H9 (cell line): Measurements from ENCODE around the gene PEX10. TPM values are rescaled to one million over a fixed set of nuclear protein-coding genes. Genes with fewer than 3 reads are reported as not detected.

Source experiments
- DNase-seq: peaks from one replicate; pipeline ENCODE4 v3.0.0-alpha.2; 2017
- H2AFZ ChIP-seq: one replicate; pipeline ENCODE4 v1.6.1; 2013; ENCODE audit warnings: mild to moderate bottlenecking, low read length, control low read depth, moderate library complexity
- H2AK5ac ChIP-seq: 2 replicates; pipeline ENCODE4 v1.6.1; 2013; ENCODE audit warnings: low read length, control low read depth, mixed read lengths; ENCODE audit not compliant: insufficient read length
- H2BK120ac ChIP-seq: one replicate; pipeline ENCODE4 v1.6.1; 2013; ENCODE audit warnings: low read depth, mild to moderate bottlenecking, low read length, control low read depth, inconsistent platforms; ENCODE audit not compliant: poor library complexity, severe bottlenecking
- H2BK12ac ChIP-seq: 2 replicates; pipeline ENCODE4 v1.6.1; 2013; ENCODE audit warnings: low read length, control low read depth, mixed read lengths, low read depth; ENCODE audit not compliant: insufficient read length
- H2BK15ac ChIP-seq: 2 replicates; pipeline ENCODE4 v1.6.1; 2013; ENCODE audit warnings: low read depth, low read length, control low read depth
- H2BK20ac ChIP-seq: one replicate; pipeline ENCODE4 v1.6.1; 2013; ENCODE audit warnings: low read depth, mild to moderate bottlenecking, low read length, control low read depth, inconsistent platforms; ENCODE audit not compliant: poor library complexity, severe bottlenecking
- H2BK5ac ChIP-seq: 2 replicates; pipeline ENCODE4 v1.6.1; 2013; ENCODE audit warnings: low read length, control low read depth, mixed read lengths; ENCODE audit not compliant: insufficient read length
- H3K14ac ChIP-seq: 2 replicates; pipeline ENCODE4 v1.6.1; 2013; ENCODE audit warnings: low read length, control low read depth; ENCODE audit not compliant: insufficient read depth
- H3K18ac ChIP-seq: 2 replicates; pipeline ENCODE4 v1.6.1; 2013; ENCODE audit warnings: low read depth, mild to moderate bottlenecking, mixed read lengths, low read length, control low read depth; ENCODE audit not compliant: insufficient read length
- H3K23ac ChIP-seq: 2 replicates; pipeline ENCODE4 v1.6.1; 2013; ENCODE audit warnings: low read length, control low read depth, mixed read lengths, low read depth; ENCODE audit not compliant: insufficient read length
- H3K23me2 ChIP-seq: 2 replicates; pipeline ENCODE4 v1.6.1; 2013; ENCODE audit warnings: low read depth, mild to moderate bottlenecking, mixed read lengths, low read length, control low read depth; ENCODE audit not compliant: insufficient read length, poor library complexity, severe bottlenecking
- H3K27ac ChIP-seq: 2 replicates; pipeline ENCODE4 v1.5.1; 2013; ENCODE audit warnings: low read length, control low read depth, mixed read lengths, low read depth; ENCODE audit not compliant: insufficient read length
- H3K27me3 ChIP-seq: 2 replicates; pipeline ENCODE4 v1.6.1; 2013; ENCODE audit warnings: low read length, control low read depth, inconsistent platforms; ENCODE audit not compliant: insufficient read depth
- H3K4ac ChIP-seq: 2 replicates; pipeline ENCODE4 v1.6.1; 2013; ENCODE audit warnings: low read depth, mild to moderate bottlenecking, control low read depth, inconsistent platforms, low read length, moderate library complexity
- H3K4me1 ChIP-seq: 2 replicates; pipeline ENCODE4 v1.6.1; 2013; ENCODE audit warnings: low read length, control low read depth, inconsistent platforms; ENCODE audit not compliant: insufficient read depth
- H3K4me2 ChIP-seq: 2 replicates; pipeline ENCODE4 v1.6.1; 2013; ENCODE audit warnings: low read length, control low read depth, mixed read lengths; ENCODE audit not compliant: insufficient read length, insufficient read depth
- H3K56ac ChIP-seq: 2 replicates; pipeline ENCODE4 v1.6.1; 2013; ENCODE audit warnings: low read depth, mild to moderate bottlenecking, mixed read lengths, low read length, control low read depth; ENCODE audit not compliant: insufficient read length
- H3K79me1 ChIP-seq: 2 replicates; pipeline ENCODE4 v1.6.1; 2013; ENCODE audit warnings: low read depth, mild to moderate bottlenecking, moderate library complexity, low read length, control low read depth, inconsistent platforms; ENCODE audit not compliant: insufficient read depth, poor library complexity, severe bottlenecking
- H3K79me2 ChIP-seq: 2 replicates; pipeline ENCODE4 v1.6.1; 2013; ENCODE audit warnings: low read length, control low read depth, inconsistent platforms; ENCODE audit not compliant: insufficient read depth
- H3K9ac ChIP-seq: 2 replicates; pipeline ENCODE4 v1.6.1; 2013; ENCODE audit warnings: low read length, control low read depth, mixed read lengths; ENCODE audit not compliant: insufficient read length; ENCODE audit errors: extremely low read depth
- H3K9me3 ChIP-seq: one replicate; pipeline ENCODE4 v1.6.1; 2013; ENCODE audit warnings: low read depth, low read length, inconsistent platforms; ENCODE audit not compliant: control insufficient read depth
- H3T11ph ChIP-seq: one replicate; pipeline ENCODE4 v1.6.1; 2013; ENCODE audit warnings: mild to moderate bottlenecking, low read length, control low read depth, inconsistent platforms
- H4K20me1 ChIP-seq: one replicate; pipeline ENCODE4 v1.6.1; 2013; ENCODE audit not compliant: control insufficient read depth, insufficient read length, insufficient read depth
- H4K5ac ChIP-seq: 2 replicates; pipeline ENCODE4 v1.6.1; 2013; ENCODE audit warnings: low read depth, mild to moderate bottlenecking, mixed read lengths, low read length, control low read depth; ENCODE audit not compliant: insufficient read length
- H4K8ac ChIP-seq: replicated peaks from 2 replicates; pipeline ENCODE4 v1.6.1; 2013; ENCODE audit warnings: low read length, control low read depth, mixed read lengths, low read depth; ENCODE audit not compliant: insufficient read length
- H4K91ac ChIP-seq: 2 replicates; pipeline ENCODE4 v1.6.1; 2013; ENCODE audit warnings: low read depth, mild to moderate bottlenecking, moderate library complexity, mixed read lengths, low read length, control low read depth; ENCODE audit not compliant: insufficient read length
- H3K27ac Mint-ChIP-seq, 3 experiments: 2 replicates in 2 of 3; 3 replicates in 1 of 3; pipeline ENCODE4 v1.8.0; 2020 to 2021; ENCODE audit warnings: mixed read lengths in 3 of 3, mild to moderate bottlenecking in 1 of 3, moderate library complexity in 1 of 3
- H3K27me3 Mint-ChIP-seq: 2 replicates; pipeline ENCODE4 v1.8.0; 2021; ENCODE audit warnings: low read depth, mild to moderate bottlenecking, moderate library complexity, mixed read lengths
- H3K36me3 Mint-ChIP-seq, 3 experiments: 2 replicates in 2 of 3; 3 replicates in 1 of 3; pipeline ENCODE4 v1.8.0; 2020 to 2021; ENCODE audit warnings: low read depth in 3 of 3, mixed read lengths in 3 of 3; ENCODE audit not compliant: insufficient read depth in 1 of 3
- H3K4me1 Mint-ChIP-seq, 2 experiments: 2 replicates each; pipeline ENCODE4 v1.8.0; 2020; ENCODE audit warnings: mixed read lengths in 2 of 2
- H3K4me3 Mint-ChIP-seq, 2 experiments: 2 replicates in 1 of 2; 3 replicates in 1 of 2; pipeline ENCODE4 v1.8.0; 2020 to 2021; ENCODE audit warnings: mild to moderate bottlenecking in 2 of 2, mixed read lengths in 2 of 2, moderate library complexity in 1 of 2
- H3K9me3 Mint-ChIP-seq, 2 experiments: 2 replicates in 1 of 2; 3 replicates in 1 of 2; pipeline ENCODE4 v1.8.0; 2020; ENCODE audit warnings: mild to moderate bottlenecking in 2 of 2, mixed read lengths in 2 of 2, moderate library complexity in 1 of 2
- WGBS: extraction: QIAGEN DNeasy Blood & Tissue Kit; methylation state at CpG from one replicate; pipeline ENCODE4 v1.1.7; 2013; ENCODE audit warnings: missing lambda C conversion rate, low lambda C conversion rate, mixed read lengths; ENCODE audit not compliant: insufficient read length; ENCODE audit errors: extremely low coverage; 5-methylcytosine and 5-hydroxymethylcytosine counted together
- total RNA-seq: library from RNA; stranded (reverse); gene quantifications from 2 replicates; pipeline ENCODE4 v1.2.1, GENCODE V29; 2021
- TF ChIP-seq, protein P1 (sequence below): fragments of 200-600 bp; sonication (generic); conservative IDR thresholded peaks from 3 replicates; pipeline ENCODE4 v1.8.0; 2021; ENCODE audit warnings: antibody characterized with exemption, mild to moderate bottlenecking

The PEX10 gene
- total RNA-seq, 1 experiment from 2014 or later = 34.4 TPM

- Mint-ChIP-seq H3K27ac (no peak overlapping the region), H3K9me3 (peaks cover 0 to 3% of the 10 kb centered on the region in 2 experiments; a peak in 2 of 5 replicates), H3K4me1 (peaks cover 0 to 2% of the 10 kb centered on the region in 2 experiments; a peak in 1 of 4 replicates), H3K27me3 (no peaks in the 10 kb centered on the region; the same call in none of the 2 replicates), H3K4me3 (no peak overlapping the region), H3K36me3 (peaks cover 0 to 15% (median 3%) of the 10 kb centered on the region in 3 experiments; a peak in 4 of 7 replicates)
- Histone ChIP-seq H4K20me1 (no peaks in the 10 kb centered on the region), H2AK5ac (no peak overlapping the region), H3K79me1 (no peaks in the 10 kb centered on the region), H2BK20ac (no peak overlapping the region), H2BK5ac (no peak overlapping the region), H3T11ph (no peak overlapping the region), H3K9me3 (no peaks in the 10 kb centered on the region), H2BK15ac (no peak overlapping the region), H3K4ac (no peak overlapping the region), H2BK12ac (no peak overlapping the region), H3K4me1 (no peaks in the 10 kb centered on the region), H3K27me3 (no peaks in the 10 kb centered on the region), H2BK120ac (no peak overlapping the region), H2AFZ (no peak overlapping the region), H3K14ac (no peak overlapping the region; the same call in 1 of the 2 replicates), H3K9ac (no peak overlapping the region), H3K4me2 (no peak overlapping the region), H4K91ac (no peak overlapping the region), H3K79me2 (no peaks in the 10 kb centered on the region), H3K23ac (no peak overlapping the region), H4K8ac (no peak overlapping the region), H3K27ac (no peak overlapping the region), H3K23me2 (no peaks in the 10 kb centered on the region), H3K18ac (no peak overlapping the region), H4K5ac (no peak overlapping the region), H3K56ac (no peak overlapping the region)
- TF ChIP-seq, protein P1, sequence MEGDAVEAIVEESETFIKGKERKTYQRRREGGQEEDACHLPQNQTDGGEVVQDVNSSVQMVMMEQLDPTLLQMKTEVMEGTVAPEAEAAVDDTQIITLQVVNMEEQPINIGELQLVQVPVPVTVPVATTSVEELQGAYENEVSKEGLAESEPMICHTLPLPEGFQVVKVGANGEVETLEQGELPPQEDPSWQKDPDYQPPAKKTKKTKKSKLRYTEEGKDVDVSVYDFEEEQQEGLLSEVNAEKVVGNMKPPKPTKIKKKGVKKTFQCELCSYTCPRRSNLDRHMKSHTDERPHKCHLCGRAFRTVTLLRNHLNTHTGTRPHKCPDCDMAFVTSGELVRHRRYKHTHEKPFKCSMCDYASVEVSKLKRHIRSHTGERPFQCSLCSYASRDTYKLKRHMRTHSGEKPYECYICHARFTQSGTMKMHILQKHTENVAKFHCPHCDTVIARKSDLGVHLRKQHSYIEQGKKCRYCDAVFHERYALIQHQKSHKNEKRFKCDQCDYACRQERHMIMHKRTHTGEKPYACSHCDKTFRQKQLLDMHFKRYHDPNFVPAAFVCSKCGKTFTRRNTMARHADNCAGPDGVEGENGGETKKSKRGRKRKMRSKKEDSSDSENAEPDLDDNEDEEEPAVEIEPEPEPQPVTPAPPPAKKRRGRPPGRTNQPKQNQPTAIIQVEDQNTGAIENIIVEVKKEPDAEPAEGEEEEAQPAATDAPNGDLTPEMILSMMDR = no peak
- DNase-seq = no peak
- no CpG with 5 or more reads among the region's 36 CpGs for WGBS
Observed at GRCh38 chr1:2372551-2373490, 39.5 kb downstream of the PEX10 start.
